HepG2 (cell line): ENCODE results near the gene RRAS. TPM values are rescaled to one million over a fixed set of nuclear protein-coding genes. Genes with fewer than 3 reads are reported as not detected.
A peak's percentile ranks its signal among the peaks of the same experiment; 100 is the strongest.

Source experiments
- AGO1 ChIP-seq: fragments of 200-400 bp; formaldehyde crosslinking; IDR thresholded peaks from 2 replicates; pipeline ENCODE4 v1.6.1; 2017; ENCODE audit warnings: mild to moderate bottlenecking, low read depth, low read length, moderate library complexity; ENCODE audit not compliant: poor library complexity, severe bottlenecking
- DR1 ChIP-seq: sonication (generic); formaldehyde crosslinking; IDR thresholded peaks from 2 replicates; pipeline ENCODE4 v1.8.0; 2021; ENCODE audit warnings: mild to moderate bottlenecking, missing genetic modification reagents, inconsistent platforms
- FOXM1 ChIP-seq: sonication (generic); formaldehyde crosslinking; IDR thresholded peaks from 2 replicates; pipeline ENCODE4 v1.5.0; 2020; ENCODE audit warnings: missing genetic modification reagents
- HOMEZ ChIP-seq: IDR thresholded peaks from 2 replicates; pipeline ENCODE4 v1.6.1; 2016; ENCODE audit warnings: low read depth
- KAT8 ChIP-seq: IDR thresholded peaks from 2 replicates; pipeline ENCODE4 v1.6.1; 2016; ENCODE audit warnings: missing genetic modification reagents, missing compliant biosample characterization
- KDM3A ChIP-seq: IDR thresholded peaks from 2 replicates; pipeline ENCODE4 v1.6.1; 2018; ENCODE audit warnings: low read depth, missing compliant biosample characterization
- KLF15 ChIP-seq: sonication (generic); formaldehyde crosslinking; IDR thresholded peaks from 2 replicates; pipeline ENCODE4 v1.8.1; 2023; ENCODE audit warnings: borderline replicate concordance, mild to moderate bottlenecking, inconsistent platforms, missing genetic modification reagents, mixed read lengths
- NR2C2 ChIP-seq: sonication (generic); formaldehyde crosslinking; IDR thresholded peaks from 2 replicates; pipeline ENCODE4 v1.4.0; 2020; ENCODE audit warnings: missing genetic modification reagents, mild to moderate bottlenecking, moderate library complexity, borderline replicate concordance
- PAXIP1 ChIP-seq: sonication (generic); formaldehyde crosslinking; conservative IDR thresholded peaks from 2 replicates; pipeline ENCODE4 v1.4.0; 2020; ENCODE audit warnings: mild to moderate bottlenecking, missing genetic modification reagents, moderate library complexity
- SKI ChIP-seq: fragments of 450-650 bp; IDR thresholded peaks from one replicate; pipeline ENCODE4 v1.6.1; 2018; ENCODE audit warnings: mild to moderate bottlenecking; ENCODE audit not compliant: partially characterized antibody
- TFE3 ChIP-seq: IDR thresholded peaks from 2 replicates; pipeline ENCODE4 v1.6.1; 2016
- TRIM24 ChIP-seq: sonication (generic); formaldehyde crosslinking; IDR thresholded peaks from 2 replicates; pipeline ENCODE4 v1.8.0; 2022; ENCODE audit warnings: mild to moderate bottlenecking, missing genetic modification reagents
- ZBTB49 ChIP-seq: sonication (generic); formaldehyde crosslinking; IDR thresholded peaks from 2 replicates; pipeline ENCODE4 v1.4.0; 2020; ENCODE audit warnings: missing genetic modification reagents, borderline replicate concordance
- ZC3H13 ChIP-seq: sonication (generic); formaldehyde crosslinking; IDR thresholded peaks from 2 replicates; pipeline ENCODE4 v1.8.1; 2023; ENCODE audit warnings: mild to moderate bottlenecking, missing genetic modification reagents, moderate library complexity
- ZFP90 ChIP-seq: sonication (generic); formaldehyde crosslinking; IDR thresholded peaks from 2 replicates; pipeline ENCODE4 v1.8.0; 2022; ENCODE audit warnings: missing genetic modification reagents, mild to moderate bottlenecking, inconsistent platforms, borderline replicate concordance
- ZNF546 ChIP-seq: sonication (generic); formaldehyde crosslinking; conservative IDR thresholded peaks from 2 replicates; pipeline ENCODE4 v1.8.1; 2023; ENCODE audit warnings: mild to moderate bottlenecking, missing genetic modification reagents
- ZNF567 ChIP-seq: sonication (generic); formaldehyde crosslinking; IDR thresholded peaks from 2 replicates; pipeline ENCODE4 v1.8.1; 2023; ENCODE audit warnings: mild to moderate bottlenecking, missing genetic modification reagents, borderline replicate concordance
- ZNF614 ChIP-seq: IDR thresholded peaks from 2 replicates; pipeline ENCODE4 v1.6.1; 2018; ENCODE audit warnings: missing biosample characterization, missing genetic modification reagents, inconsistent platforms, borderline replicate concordance
- ZNF678 ChIP-seq: sonication (generic); formaldehyde crosslinking; IDR thresholded peaks from 2 replicates; pipeline ENCODE4 v1.4.0; 2020; ENCODE audit warnings: mild to moderate bottlenecking, missing genetic modification reagents
- polyA plus RNA-seq, 8 experiments: library from polyadenylated mRNA; depleted of rRNA in 3 of 8; stranded (reverse) in 7 of 8; unstranded in 1 of 8; fragments of >200 nt; fragmentation: Illumina TruSeq in 4 of 8; extraction: Trizol in 4 of 8; gene quantifications; 2 replicates each; pipeline versions ENCODE4 v1.2.1 to v1.2.3, GENCODE V29; 2011 to 2016; ENCODE audit warnings: low read depth in 4 of 8, missing spikeins in 1 of 8, mixed read lengths in 1 of 8; ENCODE audit not compliant: insufficient read depth in 1 of 8
- total RNA-seq, 5 experiments: library from RNA; depleted of rRNA; stranded (reverse); fragments of >200 nt; fragmentation: Illumina TruSeq; extraction: Trizol; gene quantifications; 2 replicates each; pipeline ENCODE4 v1.2.3, GENCODE V29; 2016; ENCODE audit warnings: low read depth in 1 of 5

Gene RRAS
- total and polyA plus RNA-seq, 2 of the 13 experiments (the other 11 are each of a cell fraction or from before 2014, with no cell fraction given), result 1.5 to 12.0 TPM

GRCh38 chr19:49672131-49672919 lies 32.4 kb upstream of the RRAS start (continued):
- TF ChIP-seq HOMEZ (CRISPR knock-in tag) (0 out of 2 replicates have a peak, but pooled peaks have one; percentile 54), ZFP90 (CRISPR knock-in tag) (peak; percentile 84; the same call in 1 of the 2 replicates), TFE3 (CRISPR knock-in tag) (0 out of 2 replicates have a peak, but pooled peaks have one; percentile 34), DR1 (CRISPR knock-in tag) (peak; percentile 54; the same call in 1 of the 2 replicates), KDM3A (no peak; the same call in none of the 2 replicates), ZNF678 (CRISPR knock-in tag) (no peak), FOXM1 (CRISPR knock-in tag) (no peak), NR2C2 (CRISPR knock-in tag) (peak; percentile 42; the same call in 1 of the 2 replicates), KAT8 (CRISPR knock-in tag) (peak; percentile 75), SKI (peak; percentile 55), ZNF546 (CRISPR knock-in tag) (no peak), ZBTB49 (CRISPR knock-in tag) (no peak), TRIM24 (CRISPR knock-in tag) (no peak), ZNF614 (CRISPR knock-in tag) (peak; percentile 65; the same call in 1 of the 2 replicates), ZNF567 (CRISPR knock-in tag) (0 out of 2 replicates have a peak, but pooled peaks have one; percentile 44), PAXIP1 (CRISPR knock-in tag) (peak; percentile 78), ZC3H13 (CRISPR knock-in tag) (peak; percentile 84; the same call in 1 of the 2 replicates), KLF15 (CRISPR knock-in tag) (no peak), AGO1 (peak; percentile 66)
